SIG-M5 (cell line): ENCODE results near the gene NUDT14.

ENCODE experiments used
- DNase-seq: peaks from one replicate; lab custom pipeline; 2025; lab: John Stamatoyannopoulos, UW

Gene NUDT14

DNA sequence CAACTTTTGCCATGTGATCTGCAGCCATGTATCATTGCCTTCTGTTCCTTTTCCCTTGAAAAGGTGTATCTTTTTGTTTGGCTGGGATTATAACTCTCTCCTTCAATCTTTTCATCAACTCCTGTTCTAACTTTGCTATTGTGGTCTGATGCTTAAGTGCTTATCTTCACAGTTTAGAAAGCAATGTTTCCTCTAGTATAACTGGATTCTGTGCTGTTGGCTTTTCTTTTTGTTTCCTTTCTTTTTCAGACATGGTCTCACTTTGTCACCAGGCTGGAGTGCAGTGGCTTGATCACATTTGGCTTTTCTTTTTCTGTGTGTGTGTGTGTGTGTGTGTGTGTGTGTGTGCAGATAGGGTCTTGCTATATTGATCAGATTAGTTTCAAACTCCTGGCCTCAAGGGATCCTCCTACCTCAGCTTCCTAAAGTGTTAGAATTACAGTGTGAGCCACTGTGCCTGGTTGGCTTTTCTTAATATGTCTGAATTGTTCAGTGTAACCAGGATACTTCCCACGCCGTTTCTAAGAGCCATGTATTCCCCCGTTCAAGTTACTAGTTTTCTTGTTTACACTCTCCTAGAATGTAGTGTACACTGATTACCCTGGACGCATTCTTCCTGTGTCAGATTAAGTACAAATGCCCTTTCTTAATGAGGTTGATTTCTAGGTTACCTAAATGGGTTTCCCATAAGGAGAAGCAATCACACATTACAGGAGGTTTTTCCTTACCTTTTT is 48.0 kb downstream of the NUDT14 start:
- DNase-seq, result no peak

DNA sequence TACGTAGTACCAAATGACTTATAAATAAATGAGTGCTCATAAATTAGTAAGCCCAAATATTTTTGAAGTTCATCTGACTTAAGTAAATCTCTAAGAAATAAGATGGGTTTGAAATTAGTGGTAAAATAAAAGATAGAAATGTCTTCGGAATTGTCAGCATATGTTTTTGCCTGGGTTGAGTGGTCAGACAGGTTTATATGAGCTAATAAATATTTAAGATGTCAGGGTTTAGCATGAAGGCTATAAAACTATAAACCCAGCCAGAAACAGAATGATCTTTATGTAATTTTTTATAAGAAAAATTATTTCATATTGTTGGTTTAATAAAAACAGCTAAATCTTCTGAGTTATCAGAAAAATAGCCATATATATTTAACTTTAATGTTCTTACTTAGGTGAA is 49.9 kb downstream of the NUDT14 start:
- no peak for DNase-seq

DNA sequence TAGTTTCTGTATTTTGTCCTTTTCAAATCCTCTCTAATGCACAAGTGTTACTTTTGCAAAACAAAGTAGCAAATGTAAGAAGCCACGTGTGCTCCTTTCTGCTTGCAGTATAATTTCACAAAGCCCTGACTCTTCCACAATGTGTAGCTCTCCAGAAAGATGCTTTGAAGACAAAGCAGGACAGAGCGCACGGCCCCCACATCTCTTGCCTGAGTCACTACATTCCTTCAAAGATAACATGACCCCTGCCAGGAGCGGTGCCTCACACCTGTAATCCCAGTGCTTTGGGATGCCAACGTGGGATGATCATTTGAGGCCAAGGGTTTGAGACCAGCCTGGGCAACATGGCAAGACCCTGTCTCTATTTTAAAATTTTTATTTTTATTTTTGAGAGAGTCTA is 53.1 kb downstream of the NUDT14 start:
- no peak for DNase-seq

DNA sequence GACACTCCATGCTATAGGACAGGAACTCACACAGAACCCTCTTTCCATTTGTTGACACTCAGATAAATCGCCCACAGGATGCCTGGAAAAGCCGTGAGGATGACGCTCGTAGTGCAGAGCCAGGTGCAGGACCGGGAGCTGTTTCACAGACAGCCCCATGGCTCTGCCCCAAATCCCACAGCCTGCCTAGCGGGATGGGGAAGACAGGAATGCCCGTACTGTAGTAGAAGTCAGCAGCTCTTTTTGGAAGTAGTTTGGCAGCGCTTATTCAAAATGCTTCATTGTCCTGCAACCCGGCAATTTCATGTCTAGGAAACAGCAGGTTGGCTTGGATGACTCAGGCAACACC is 54.2 kb downstream of the NUDT14 start:
- no peak for DNase-seq

DNA sequence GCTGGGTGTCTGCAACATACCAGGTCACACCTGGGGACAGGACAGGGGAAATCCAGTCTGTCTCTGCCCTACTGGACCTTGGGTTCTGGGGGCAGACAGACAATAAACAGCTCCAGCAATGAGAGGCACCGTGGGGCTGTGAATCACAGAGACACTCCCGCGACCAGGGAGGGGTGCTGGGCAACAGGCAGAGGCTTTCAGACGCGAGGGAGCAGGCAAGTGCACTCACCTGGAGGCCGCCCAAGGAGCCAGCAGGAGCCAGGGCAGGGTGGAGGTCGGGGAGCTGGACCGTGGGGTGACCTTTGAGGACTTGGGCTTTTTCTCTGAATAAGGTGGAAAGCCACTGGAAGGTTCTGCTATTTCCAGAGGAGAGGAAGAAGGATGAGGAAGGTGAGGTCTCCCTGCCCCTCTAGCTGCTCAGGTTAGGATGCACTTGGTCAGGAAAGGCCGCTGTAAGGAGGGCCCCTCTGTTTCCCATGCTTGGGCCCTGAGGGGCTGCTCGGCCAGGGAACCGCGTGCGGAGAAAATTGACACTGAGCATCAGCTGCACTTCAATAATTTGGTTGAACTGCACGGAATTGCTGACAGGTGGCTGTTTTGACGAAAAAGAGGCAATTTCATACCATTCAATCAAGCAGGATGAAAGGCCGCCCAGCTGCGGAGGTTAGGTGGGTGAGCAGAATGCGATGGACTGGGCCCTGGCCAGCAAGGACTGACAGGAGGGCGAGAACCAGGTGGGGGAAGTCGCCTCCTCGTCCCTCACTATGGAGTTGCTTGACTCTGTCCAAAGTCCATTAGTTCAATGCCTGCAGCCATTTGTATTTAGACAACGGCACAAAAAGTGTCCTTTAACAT is 54.8 kb downstream of the NUDT14 start:
- no peak for DNase-seq

DNA sequence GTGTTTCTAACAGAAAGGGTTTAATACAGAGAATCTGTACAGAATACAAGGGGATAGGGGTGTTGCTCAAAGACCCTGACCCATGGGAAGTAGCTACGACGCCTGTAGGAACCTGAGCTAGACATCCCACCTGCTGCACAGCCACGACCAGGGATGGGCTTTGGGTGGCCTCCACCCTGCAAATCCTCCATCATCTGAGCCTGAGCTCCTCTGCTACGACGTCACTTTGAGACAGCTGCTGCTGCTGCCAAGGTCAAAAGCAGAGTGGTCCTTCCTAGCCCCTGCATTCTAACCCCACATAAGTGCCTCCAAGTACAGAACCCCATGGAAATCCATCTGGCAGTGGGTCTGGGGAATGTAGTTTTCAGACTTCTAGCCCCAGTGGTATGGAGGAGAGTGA is 56.3 kb downstream of the NUDT14 start:
- no peak for DNase-seq

DNA sequence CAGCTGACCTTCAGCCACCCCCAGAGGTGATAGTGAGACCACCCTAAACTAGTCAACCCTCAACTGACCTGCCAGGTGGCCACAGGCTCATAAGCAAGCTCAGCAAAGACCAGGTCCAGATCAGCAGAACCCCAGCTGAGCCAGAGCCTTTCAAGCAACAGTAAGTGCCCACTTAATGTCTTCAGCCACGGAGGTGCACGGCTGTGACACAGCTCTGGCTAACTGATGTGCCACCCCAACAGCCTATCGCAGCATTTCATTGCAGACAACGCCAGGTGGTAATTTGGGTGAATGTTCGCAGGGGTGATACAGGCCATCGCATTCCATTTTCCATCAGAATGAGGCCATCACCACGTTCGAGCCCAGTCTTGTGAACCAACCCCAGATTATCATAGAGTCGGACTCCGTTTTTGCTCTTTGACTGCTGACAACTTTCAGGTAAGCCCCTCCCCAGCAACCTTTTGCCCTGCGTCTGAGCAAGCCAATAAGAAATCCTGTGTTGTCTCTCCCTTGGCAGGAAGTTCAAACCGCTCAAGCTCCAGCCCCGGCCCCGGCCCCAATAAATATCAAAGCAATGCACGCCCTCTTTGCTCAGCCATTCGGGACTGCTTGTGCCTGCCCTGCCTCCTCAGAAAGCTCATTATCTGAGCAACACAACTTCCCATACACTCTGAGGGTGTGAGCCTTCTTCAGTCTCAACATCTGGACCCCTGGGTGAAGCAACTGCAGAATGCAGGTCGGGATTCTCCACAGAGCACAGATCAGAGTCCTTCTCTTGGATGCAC is 56.9 kb downstream of the NUDT14 start:
- DNase-seq, result no peak

DNA sequence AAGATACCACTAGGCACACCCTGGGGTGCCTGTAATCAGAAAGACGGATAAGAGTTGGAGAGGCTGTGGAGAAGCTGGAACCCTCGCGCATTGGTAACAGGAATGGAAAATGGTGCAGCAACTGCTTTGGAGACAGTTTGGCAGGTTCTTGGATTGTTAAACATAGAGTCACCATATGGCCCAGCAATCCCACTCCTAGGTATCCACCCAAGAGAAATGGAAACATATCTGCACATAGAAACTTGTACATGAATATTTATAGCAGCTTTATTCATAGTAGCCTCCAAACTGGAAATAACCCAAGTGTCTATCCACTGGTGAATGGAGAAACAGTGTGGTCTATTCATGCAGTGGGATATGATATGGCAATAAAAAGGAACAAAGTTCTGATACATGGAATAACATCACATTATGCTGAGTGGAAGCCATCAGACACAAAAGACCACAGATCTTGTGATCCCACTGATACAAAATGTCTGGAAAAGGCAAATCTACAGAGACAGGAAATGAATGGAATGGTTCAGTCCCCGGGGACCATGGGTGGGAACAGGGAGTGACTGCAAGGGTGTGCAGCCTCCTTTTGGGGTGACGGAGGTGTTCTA is 57.9 kb downstream of the NUDT14 start:
- DNase-seq, result no peak
